GM18508 (cell line): ENCODE measurements around the gene GPAM.
"Not testable (repeated sequence)": the region's sequence is repeated elsewhere in the genome, so short reads cannot be mapped to it uniquely, and the experiment has no call there.

Experiments
- ATAC-seq: cut with Tn5 transposase; IDR thresholded peaks from one replicate; pipeline ENCODE4 v1.9.1; 2021; ENCODE audit warnings: moderate number of reproducible peaks; ENCODE audit not compliant: insufficient read depth, unreplicated experiment

GPAM gene

DNA sequence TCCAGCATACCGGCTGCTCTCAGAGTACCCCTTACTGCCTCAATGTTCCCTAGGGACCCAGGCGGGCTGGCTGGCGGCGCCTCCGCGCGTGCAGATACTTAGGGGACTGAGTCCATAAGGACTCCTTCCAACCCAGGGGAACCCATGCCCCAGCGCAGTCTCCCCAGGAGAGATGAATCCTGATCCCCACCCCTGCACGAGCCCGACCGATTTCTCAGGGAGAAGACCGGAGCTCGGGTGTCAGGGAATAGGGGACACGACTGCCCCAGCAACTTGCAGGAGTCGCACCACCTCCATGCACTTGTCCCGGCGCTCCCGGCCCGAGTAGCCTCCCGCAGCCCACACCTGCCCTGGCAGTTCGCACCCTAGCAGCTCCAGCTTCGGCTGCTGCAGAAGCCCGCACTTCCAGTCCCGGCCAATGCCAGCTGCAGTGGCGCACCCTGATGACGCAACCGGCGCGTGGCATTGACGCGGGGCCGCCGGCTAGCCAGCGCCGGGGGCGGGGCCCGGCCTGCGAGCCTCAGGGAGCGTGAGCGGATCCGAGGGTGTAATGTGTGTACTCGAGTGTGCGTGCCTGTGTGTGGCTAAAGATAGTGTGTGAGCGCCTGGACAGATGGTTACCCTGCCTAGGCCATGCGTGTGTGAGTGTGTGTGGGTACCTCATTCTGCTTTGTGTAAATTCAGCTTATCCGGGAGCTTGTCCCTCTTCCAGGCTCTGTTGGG lies at the start of gene GPAM:
TSS of gene GPAM (minus strand) at position 437 of the 723 bp plus-strand sequence. CDS start 1,981 bp downstream, outside the sequence.
- peak; percentile 80 for ATAC-seq

DNA sequence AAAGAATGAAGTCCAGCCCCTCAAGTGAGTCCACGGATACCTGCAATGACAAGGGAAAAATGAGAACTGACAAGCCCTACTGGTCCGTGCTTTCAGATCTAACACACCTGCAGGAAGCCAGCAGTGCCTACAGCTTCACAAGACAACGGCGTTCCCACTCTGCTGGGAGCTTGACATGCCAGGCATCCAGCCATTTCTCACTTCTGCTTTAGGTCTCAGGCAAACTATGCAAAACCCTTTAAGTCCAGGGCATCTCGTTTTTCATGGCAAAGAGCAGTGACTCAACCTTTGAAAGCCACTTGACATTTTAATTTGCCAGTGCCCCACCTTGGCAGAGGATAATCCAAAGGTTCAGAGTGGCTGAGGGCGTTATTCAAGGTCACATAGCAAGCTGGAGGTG lies 49.1 kb upstream of the GPAM start:
- ATAC-seq, result no peak

DNA sequence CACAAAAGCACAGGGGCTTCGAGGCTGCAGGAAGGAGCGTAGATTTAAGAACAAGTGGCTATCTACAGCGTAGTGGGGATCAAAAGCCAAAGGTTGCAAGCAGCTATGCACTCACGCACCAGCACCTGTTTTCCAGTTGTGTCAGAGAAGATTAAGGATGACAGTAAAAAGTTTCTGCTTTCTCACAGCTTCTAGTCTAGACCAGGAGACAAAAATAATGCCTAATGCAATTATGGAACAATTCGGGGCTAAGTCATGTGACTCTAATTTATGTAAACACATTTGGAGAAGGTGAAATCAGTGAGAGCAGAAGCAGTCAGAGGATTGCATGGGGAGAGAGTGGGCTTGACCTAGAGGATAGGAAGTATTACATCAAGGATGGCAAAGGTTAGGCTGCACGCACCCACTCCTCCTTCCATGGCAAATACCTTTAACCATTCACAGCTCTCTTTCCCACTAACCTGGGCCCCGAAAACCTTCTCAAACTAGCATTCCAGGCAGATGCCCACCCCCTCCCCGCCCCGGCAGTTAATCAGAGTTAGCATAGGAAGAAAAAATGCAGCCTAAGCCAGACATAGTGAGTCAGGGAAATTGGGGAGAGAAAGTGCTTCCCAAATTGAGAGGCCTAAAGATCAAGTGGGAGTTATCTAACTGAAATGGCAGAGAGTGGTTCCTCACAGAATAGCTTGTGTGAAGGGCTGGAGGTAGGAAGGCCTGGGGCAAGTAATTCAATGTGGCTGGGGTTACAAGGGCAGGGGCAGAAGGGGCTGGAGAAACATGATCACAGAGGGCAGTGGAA lies 48.2 kb upstream of the GPAM start:
- no peak for ATAC-seq

GRCh38 chr10:112230325-112230988 lies 46.9 kb upstream of the GPAM start:
- no peak for ATAC-seq

DNA sequence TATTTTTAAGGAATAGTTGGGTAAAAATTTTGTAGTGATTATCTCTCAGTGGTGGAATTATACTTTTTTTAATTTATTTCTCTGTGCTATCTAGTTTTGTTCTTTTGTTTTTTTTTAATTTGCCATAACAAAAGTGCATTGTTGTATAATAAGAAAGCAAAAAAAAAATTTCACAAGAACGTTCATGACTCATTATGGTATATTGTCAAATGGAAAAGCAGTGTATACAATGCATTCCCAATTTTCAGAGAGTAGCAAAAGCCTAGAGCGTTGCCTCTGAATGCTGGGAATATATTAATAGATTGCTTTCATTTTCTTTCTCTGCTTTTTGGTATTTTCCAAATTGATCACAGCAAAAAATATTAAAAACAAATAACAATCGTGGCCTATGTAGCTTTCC lies 46.3 kb upstream of the GPAM start:
- no peak for ATAC-seq

- ATAC-seq, result no peak
Measured at GRCh38 chr10:112229096-112229495, 45.5 kb upstream of the GPAM start.

GRCh38 chr10:112228366-112229088 lies 45.0 kb upstream of the GPAM start:
- ATAC-seq, result not testable (repeated sequence)

- no peak for ATAC-seq
Measured at GRCh38 chr10:112227331-112227987, 43.9 kb upstream of the GPAM start.

DNA sequence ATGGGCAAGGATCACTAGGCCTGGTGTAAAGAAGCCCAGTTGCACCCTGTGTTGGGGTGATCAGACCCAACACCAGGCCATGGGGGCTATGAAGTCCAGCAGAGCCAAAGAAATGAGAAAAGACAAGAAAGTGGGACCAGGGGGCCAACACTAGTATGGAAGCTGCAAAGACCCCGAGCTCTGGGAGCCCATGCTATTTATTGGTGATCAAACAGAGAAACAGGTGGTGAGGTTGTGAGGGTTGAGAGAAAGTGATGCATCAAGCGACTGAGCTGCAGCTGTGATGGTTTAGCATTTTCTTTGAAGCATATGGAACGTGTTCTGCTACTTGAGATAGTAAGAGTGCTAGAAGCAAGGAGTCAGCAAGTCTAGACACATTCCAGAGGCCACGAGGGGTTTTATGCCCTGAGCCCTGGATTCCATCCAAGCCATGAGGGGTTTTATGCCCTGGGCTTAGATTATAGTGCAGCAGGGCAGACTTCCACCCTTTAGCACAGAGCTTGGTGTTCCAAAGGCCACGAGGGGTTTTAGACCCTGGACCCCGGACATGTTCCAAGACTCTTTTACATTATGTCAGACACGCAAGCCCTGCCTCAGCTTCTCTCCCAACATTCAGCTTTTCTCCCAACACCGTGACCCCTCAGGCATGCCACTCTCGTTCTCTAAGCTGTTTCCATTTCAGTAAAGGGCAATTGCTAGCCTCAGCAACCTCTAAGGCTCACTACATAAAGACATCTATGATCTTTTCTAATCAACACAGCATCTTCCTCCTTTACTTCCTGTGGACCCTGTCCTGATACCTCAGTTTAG lies 43.1 kb upstream of the GPAM start:
- no peak for ATAC-seq

GRCh38 chr10:112225771-112226438 lies 42.3 kb upstream of the GPAM start:
- no peak for ATAC-seq

DNA sequence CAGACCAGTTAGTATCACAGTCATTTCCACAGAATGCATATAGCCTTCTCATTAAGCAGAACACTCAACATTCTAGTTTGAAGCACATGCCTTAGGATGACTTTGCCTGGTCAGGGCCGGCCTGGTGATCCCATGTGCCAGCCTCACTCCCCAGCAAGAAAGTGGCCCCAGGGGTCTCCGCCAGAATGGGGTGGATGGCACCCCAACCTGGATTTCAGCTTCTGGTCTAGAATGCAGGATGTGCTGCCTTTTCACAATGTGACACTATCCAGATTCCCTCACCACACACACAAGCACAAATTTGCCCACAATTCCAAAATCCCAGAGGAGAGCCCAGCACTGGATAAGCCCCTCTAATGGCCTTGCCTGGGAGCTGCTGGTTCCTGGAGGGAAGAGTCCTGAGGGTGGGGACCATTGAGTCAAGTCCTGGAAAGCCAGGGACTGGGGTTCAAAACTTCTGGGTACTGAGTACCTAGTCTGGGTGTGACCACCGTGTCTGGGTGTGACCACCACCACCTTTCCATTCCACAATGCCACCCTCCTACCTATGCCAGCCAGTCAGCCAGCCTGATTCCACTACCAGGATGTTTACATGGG lies 41.5 kb upstream of the GPAM start:
- ATAC-seq, result no peak

- no peak for ATAC-seq
Measured at GRCh38 chr10:112223725-112224124, 40.2 kb upstream of the GPAM start.

GRCh38 chr10:112222799-112223198 lies 39.2 kb upstream of the GPAM start:
- ATAC-seq, result no peak

DNA sequence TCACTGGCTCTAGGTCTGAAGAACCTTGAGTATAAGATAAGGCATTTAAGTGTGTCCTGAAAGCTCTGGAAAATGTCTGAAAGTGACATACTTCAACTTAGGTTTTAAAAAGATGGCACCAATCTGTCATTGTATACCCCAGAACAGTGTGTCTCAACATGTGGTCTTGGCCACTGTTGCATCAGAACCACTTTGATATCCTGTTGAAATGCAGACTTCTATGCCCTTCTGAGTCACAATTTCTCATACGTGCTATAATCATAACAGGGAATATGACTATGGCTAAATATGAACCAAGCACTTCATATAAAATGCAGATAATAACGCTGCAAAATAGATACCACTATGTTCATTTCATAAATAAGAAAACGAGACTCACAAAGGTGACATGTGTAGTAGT lies 38.0 kb upstream of the GPAM start:
- ATAC-seq, result no peak

DNA sequence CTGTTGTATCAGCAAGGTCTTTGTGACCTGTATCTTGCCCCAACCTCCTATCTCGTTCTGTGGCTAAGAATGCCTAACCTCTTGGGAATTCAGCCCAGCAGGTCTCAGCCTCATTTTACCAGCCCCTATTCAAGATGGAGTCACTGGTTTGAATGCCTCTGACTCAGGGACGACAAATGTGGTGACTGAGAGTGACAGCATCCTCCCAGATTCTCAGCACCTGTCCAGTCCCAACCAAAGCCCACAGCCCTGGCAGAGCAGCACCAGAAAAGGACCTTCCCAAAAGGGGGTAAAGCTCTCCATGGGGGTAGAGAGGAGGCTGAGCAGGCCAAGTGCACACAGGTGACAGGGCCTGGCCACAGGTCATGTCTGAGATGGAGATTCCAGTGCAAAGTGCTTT lies 35.4 kb upstream of the GPAM start:
- ATAC-seq, result no peak

- no peak for ATAC-seq
Measured at GRCh38 chr10:112218036-112218390, 34.4 kb upstream of the GPAM start.

- no peak for ATAC-seq
Measured at GRCh38 chr10:112217386-112218035, 33.9 kb upstream of the GPAM start.

- ATAC-seq, result no peak
Measured at GRCh38 chr10:112216966-112217365, 33.4 kb upstream of the GPAM start.
